GM08714 (cell line): Measurements from ENCODE around the gene ATP2C2.
"Not testable (repeated sequence)": the region's sequence is repeated elsewhere in the genome, so short reads cannot be mapped to it uniquely, and the experiment has no call there.

Source experiments
- H3K4me3 ChIP-seq: fragments of 200-500 bp; sonication (Bioruptor generic); 2 replicates; pipeline ENCODE4 v1.5.1; 2014; ENCODE audit warnings: mild to moderate bottlenecking, low read length, inconsistent platforms
- ZNF274 ChIP-seq: IDR thresholded peaks from 2 replicates; pipeline ENCODE4 v1.6.1; 2012; ENCODE audit warnings: mild to moderate bottlenecking, low read depth, low read length

Gene ATP2C2

DNA sequence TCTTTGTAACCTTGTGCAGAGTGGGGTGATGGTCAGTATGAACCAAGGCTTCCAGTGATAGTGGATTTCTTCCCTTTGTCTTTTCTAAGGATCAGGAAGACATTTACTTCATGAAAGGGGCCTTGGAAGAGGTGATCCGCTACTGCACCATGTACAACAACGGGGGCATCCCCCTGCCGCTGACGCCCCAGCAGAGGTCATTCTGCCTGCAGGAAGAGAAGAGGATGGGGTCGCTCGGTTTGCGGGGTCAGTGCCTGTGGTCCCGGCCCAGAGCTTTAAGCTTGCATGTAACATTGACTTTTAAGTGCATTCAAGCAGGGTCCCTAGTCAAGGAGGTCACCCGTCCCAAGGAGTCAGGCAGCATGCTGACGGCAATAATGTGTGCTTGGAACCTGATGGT, 80.1 kb downstream of the ATP2C2 start:
- no peak overlapping the region for H3K4me3 ChIP-seq
- no peak for TF ChIP-seq ZNF274

DNA sequence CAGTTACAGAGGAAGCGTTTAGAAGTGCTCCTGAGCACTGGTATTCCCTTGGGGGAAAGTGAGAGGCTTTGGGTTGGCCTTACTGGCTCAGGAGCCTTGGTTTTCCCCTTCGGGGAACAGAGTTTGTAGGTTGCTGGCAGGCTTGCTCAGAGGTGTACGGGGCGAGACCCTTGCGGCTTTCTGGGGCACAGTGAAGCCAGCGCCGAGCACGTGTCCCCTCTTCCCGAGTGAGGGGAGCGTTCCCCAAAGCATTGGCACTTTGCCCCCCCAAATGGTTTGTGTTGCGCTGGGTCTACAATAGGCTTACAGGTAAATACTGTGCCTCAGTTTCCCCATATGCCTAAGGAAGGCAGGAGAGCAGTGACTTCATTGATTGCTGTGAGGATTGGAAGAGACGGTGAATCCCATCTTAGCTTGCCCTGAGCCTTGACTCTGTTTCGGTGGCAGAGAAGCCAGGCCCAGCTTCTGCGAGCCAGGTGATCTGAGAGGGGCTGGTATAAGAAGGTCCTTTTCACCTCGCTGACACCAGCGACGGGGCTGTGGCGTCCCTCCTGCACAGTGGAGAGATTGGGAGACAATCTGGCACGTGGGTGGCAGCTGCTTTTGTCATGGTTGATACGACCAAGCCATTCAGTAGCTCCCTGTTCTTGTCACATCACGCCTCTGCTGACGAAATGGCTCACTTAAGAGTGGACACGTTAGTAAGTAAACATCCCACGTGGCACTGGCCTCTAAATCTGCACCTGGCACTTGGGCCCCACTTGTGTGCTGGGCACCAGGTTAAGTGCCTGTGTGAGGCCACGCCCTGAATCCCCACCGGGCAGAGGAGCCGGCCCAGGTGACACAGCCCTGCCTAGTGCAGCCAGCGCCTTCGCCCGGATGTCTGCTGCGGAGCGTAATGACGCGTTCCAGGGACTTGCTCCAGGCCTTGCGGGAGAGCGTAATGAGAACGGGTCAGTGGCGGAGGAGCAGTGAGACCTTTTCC, 81.1 kb downstream of the ATP2C2 start:
- no peak overlapping the region for H3K4me3 ChIP-seq
- TF ChIP-seq ZNF274, result no peak

DNA sequence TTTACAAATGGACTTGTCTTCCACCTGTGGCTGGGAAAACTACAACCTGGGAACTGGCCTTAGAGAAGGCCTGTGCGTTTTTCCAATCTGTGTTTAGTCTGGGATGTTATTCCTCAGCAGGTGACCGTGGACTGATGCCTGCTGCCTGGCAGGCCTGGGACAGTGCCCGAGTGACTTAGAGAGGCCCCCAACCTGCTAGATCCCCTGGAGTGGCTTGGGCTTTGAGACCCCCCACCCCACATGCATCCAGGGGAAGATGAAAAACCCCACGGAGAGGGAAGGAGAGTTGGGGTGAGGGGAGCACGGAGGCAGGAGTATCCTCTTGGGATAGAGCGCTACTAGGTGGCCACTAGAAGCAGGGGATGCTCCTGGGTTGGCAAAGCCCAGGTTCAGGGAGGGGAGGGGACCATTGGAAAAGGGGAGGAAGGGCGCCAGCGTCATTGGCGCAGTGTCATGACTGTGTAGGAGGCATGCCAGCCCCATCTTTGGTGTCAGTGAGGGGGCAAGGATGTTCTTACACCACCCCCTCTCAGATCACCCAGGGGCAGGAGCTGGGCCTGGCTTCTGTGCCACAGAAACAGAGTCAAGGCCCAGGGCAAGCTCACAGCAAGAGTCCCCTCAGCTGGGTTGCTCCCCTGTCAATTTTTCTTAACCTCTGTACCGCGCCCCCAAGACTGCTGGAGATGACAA, 82.0 kb downstream of the ATP2C2 start:
- no peak overlapping the region for H3K4me3 ChIP-seq
- TF ChIP-seq ZNF274, result no peak

DNA sequence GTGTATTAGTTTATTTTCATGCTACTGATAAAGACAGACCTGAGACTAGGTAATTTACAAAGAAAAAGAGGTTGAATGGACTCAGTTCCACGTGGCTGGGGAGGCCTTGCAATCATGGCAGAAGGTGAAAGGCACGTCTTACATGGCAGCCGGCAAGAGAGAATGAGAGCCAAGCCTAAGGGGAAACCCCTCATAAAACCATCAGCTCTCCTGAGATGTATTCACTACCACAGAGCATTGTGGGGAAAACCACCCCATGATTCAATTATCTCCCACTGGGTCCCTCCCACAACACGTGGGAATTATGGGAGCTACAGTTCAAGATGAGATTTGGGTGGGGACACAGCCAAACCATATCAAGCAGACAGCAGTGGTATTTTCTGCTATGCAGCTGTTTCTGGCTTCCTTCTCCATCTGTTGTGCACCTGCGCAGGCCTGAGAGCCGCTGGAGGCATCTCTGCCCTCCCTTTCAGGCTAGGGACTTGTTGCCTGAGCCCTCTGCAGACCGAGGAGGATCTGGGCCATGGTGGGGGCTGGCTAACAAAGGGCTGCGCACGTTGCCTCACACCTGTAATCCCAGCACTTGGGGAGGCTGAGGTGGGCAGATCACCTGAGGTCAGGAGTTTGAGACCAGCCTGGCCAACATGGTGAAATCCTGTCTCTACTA, 82.8 kb downstream of the ATP2C2 start:
- not testable (repeated sequence) for H3K4me3 ChIP-seq

DNA sequence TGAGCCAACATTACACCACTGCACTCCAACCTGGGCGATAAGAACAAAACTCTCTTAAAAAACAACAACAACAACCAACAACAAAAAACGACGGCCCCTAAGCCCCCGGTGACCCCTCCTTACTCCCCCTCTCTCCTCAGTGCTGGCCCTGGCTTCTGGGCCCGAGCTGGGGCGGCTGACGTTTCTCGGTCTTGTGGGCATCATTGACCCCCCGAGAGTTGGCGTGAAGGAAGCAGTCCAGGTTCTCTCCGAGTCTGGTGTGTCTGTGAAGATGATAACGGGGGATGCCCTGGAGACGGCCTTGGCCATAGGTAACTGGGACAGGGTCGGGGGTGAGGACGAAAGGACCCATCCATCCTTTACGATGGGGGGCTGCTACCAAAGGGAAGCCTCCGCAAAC, 83.4 kb downstream of the ATP2C2 start:
- no peak for TF ChIP-seq ZNF274
- no peak overlapping the region for H3K4me3 ChIP-seq

DNA sequence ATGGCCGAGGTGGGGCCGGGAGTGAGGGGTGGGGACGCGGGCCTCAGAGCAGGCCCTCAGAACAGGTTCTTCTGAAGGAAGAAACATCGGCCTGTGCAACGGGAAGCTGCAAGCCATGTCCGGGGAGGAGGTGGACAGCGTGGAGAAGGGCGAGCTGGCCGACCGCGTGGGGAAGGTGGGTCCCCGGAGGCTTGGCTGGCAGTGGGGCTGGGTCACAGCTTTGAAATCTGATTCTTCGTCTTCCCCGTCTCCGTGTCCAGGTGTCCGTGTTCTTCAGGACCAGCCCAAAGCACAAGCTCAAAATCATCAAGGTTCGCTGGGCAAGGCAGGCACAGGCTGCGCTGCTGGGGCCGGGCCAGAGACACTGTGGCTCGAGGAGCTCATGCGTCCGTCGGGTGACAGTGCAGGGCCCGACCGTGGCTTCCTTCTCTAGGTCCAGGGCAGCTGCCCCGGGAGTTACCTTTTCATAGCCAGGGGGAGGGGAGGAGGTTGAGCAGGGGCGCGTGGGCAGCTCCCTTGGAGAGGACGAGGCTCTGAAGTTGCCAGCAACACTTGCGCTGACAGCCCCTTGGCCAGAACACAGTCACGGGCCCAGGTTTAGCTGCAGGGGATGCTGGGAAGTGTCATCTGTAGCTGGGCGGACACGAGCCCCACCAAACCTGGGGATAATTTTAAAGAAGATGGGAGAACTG, 84.9 kb downstream of the ATP2C2 start:
- H3K4me3 ChIP-seq, result no peak overlapping the region
- no peak for TF ChIP-seq ZNF274

DNA sequence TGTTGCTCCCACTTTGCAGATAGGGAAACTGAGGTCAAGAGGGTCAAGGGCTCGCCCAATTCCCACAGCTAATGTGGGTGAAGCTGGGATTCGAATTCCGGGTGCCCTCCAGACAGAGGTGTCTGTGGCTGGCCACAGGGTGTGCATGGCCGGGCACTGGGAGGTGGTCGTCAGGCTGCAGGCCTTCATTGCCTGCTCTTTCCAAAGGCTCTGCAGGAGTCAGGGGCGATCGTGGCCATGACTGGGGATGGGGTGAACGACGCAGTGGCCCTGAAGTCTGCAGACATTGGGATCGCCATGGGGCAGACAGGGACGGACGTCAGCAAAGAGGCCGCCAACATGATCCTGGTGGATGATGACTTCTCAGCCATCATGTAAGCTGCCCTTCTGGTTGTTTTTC, 86.3 kb downstream of the ATP2C2 start:
- no peak for TF ChIP-seq ZNF274
- H3K4me3 ChIP-seq, result no peak overlapping the region

DNA sequence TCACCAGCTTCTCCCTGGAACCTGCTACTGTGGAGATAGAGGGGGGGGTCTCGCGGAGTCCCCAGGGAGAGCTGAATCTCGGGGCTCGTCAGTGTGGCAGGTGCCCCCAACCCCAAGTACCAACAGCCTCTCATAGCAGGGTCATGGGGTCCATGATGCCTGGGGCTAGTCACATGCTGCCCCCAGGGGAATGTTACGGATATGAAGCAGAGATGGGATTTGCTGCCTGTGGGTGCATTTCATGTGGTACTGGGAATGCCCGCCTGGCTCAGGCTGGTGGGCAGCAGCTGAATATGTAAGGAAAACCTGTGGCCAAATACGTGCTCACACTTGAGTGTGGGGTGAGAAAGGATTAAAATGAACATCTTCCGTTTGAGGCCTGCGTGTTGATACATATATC, 86.7 kb downstream of the ATP2C2 start:
- no peak overlapping the region for H3K4me3 ChIP-seq
- TF ChIP-seq ZNF274, result no peak

DNA sequence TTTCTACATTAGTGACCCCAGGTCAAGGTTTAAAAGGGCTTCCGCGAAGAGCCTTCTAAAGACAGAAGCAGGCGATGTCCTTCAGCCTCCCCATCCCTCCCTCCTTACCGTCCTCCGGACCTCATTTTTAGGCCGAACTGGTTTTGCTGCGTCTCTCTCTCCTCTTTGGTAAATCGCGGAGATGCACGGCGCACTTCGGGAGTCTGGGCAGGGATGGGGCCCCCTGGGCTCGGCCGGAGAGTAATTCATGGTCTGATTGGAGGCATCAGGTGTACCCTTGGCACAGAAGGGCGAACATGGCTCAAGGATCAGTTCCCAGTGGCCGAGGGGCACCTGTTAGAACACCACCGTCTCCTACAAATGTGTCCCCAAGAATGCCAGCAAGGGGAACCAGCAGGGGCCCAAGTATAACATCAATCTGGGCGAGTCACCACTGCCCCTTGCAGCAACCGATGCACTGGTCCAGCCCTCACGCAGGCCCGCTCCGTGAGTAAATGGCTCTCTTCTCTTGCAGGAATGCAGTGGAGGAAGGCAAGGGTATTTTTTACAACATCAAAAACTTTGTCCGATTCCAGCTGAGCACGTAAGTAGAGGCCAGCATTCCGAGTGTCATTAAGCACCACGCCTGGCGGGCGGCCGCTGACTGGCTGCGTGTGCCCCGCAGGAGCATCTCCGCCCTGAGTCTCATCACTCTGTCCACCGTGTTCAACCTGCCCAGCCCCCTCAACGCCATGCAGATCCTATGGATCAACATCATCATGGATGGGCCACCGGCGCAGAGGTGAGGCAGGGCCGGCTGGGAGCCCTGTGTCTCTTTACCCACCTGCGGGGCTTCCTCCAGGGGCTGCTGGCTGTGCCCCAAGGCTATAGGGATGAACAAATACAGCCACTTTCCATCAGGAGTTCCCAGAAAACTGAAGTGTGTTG, 90.5 kb downstream of the ATP2C2 start:
- H3K4me3 ChIP-seq, result no peak overlapping the region
- TF ChIP-seq ZNF274, result no peak

DNA sequence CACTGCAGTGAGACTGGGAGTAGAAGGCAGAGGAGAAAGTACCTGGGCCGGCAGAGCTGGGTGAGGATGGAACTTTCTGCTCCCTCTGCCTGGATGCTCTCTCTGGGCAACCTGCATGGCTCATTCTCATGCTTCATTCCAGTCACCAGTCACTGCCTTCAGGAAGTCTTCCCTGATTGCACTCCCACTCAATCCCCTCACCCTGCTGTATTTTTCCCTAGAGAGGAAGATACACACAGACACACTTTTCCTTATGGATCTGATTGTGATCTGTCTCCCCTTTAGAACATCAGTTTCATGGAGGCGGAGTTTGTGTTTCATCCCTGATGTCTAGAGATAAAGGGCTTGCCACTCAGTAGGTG, 91.2 kb downstream of the ATP2C2 start:
- no peak overlapping the region for H3K4me3 ChIP-seq
- no peak for TF ChIP-seq ZNF274

DNA sequence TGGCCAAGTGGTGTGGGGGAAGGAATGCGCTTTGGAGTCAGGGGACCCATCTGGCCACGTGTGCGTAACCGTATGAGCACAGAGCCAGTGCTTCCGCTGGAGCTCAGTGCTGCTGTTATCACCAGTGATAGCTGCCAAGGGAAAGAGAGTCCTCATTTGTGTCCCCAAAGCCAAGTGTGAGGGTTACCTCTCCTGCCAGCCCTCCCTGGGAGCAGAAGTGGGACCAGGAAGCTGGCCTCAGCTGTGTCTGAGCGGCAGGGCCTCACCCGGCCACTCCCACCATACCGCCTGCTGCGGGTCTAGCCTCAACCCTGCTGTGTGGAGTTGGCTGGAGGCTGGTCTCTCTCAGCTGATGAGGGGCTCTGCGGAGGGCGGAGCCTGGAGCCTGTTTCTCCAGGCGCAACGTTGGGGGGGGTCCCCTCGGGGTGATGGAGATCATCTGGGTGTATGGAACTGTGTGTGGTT, 91.6 kb downstream of the ATP2C2 start:
- H3K4me3 ChIP-seq, result no peak overlapping the region
- no peak for TF ChIP-seq ZNF274

DNA sequence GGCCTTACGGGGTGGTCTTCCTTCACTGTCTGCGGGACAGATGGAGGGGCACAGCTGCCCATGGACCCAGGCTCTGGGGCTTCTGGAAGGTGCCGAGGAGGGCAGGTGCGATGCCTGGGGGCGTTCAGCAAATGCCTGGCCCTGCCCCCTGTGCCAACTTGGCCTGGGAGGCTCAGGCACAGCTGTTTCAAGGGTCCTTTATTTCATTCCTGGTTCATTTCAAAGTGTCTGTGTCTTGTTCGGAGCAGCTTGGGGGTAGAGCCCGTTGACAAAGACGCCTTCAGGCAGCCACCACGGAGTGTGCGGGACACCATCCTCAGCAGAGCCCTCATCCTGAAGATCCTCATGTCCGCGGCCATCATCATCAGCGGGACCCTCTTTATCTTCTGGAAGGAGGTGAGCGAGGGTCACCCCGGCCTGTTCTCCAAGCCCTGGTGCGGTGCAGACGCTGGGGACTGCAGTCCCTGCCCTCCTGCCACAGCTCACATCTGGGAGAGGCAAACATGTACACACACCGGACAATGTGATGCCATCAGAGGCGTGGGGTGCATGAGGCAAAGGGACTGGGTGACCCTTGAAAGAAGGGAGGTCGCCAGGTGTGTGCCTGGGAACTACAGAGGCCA, 92.2 kb downstream of the ATP2C2 start:
- no peak for TF ChIP-seq ZNF274
- no peak overlapping the region for H3K4me3 ChIP-seq

DNA sequence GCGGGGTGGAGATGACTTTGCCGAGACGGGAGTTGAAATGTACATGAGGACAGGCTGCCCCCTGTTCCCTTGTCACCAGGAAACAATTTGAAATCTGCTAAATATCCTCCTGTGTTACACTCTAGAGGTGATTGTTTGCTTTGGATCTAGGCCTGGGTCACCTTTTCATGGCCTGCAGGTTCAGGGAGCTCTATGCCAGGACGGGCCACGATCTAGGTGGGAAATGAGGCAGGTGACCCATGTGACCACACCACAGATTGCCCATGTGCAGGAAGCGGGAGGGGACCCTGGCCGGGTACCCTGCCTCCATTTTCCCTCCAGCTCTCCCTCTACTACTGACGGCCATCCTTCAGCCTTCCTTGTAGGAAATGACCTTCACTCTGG, 92.7 kb downstream of the ATP2C2 start:
- no peak for TF ChIP-seq ZNF274
- no peak overlapping the region for H3K4me3 ChIP-seq
